HG02943 (cell line): ENCODE results near the gene TCF12.
"Not testable (repeated sequence)": the region's sequence is repeated elsewhere in the genome, so short reads cannot be mapped to it uniquely, and the experiment has no call there.

Experiments
- ATAC-seq: cut with Tn5 transposase; IDR thresholded peaks from one replicate; pipeline ENCODE4 v1.9.1; 2021; ENCODE audit warnings: mild to moderate bottlenecking, low read depth, moderate library complexity; ENCODE audit not compliant: unreplicated experiment

TCF12 gene

DNA sequence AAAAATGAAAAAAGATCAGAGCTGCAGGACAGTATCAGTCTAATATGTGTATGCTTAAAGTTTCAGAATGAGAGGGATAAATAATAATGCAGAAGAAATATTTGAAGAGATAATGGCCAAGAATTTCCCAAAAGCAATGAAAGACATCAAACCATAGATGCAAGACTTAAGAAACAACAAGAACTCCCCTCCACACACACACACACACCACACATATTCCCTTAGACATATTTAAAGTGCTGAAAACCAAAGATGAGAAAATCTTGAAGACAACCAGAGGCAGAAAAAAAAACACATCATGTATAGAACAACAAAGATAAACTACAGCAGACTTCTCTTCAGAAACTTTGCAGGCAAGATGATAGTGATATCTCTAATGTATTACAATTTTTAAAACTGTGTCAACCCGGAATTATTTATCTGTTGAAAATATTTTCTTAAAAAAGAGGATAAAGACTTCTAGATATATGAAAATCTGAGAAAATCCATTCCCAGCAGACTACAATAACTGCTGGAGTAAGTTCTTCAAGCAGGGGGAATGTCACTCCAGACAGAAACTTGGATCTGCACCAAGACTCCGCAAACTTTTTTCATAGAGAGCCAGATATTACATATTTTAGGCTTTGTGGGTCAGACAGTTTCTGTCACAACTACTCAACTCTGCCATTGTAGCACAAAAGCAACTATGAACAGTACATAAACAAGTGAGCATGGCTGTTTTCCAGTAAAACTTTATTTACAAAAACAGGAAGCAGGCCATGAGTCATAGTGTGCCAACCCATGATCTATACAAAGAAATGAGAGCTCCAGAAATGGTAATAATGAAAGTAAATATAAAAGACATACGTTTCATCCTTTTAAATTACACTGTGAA is 234.5 kb downstream of the TCF12 start:
- ATAC-seq: no peak

DNA sequence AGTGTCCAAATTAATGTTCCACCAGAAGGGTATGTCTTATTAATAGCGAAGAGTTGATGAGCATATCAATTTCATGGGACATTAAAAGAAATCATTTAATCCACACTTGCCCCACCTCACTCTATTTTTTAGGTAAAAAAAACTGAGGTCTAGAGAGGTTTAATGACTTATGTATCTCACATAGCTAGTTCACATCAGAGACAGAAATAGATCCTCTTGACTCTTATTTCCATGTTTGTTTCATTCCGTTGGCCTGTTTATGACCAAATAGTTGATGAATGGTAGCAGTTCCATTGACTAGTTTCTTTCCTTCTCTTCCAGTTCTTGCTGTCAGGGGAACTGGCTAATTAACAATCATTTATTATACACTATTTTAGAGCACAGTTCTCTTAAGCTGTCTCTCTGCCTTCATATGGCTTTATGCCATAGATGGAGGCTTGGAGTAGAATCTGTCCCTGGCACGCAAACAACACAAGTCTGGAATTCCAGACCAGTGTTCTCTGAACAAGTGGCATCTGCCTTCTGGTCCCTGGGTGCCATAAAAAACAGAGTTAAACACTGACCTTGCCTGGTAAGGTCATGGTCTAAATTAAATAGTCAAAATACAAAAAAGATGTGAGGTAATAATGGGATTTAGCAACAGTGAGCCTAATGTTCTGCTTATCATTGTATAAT is 237.9 kb downstream of the TCF12 start:
- no peak for ATAC-seq

DNA sequence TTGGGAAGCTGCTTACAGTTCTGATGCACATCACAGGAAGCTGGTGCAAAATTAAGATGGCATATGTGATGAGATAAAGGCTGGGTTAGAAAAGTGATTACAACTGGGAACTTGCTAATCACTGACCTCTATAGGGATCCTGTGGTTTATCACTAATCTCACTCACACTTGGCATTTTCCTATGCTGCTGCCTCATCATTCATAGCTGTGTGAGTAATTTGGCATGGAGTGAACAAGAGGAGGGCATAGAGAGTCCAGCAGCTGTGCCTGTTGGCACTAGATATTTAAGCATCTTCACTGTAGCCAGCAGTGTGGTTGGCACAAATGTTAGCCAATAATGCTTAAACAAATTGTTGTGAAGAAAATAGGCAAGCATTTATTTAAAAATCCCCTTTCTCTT is 240.1 kb downstream of the TCF12 start:
- ATAC-seq: no peak

DNA sequence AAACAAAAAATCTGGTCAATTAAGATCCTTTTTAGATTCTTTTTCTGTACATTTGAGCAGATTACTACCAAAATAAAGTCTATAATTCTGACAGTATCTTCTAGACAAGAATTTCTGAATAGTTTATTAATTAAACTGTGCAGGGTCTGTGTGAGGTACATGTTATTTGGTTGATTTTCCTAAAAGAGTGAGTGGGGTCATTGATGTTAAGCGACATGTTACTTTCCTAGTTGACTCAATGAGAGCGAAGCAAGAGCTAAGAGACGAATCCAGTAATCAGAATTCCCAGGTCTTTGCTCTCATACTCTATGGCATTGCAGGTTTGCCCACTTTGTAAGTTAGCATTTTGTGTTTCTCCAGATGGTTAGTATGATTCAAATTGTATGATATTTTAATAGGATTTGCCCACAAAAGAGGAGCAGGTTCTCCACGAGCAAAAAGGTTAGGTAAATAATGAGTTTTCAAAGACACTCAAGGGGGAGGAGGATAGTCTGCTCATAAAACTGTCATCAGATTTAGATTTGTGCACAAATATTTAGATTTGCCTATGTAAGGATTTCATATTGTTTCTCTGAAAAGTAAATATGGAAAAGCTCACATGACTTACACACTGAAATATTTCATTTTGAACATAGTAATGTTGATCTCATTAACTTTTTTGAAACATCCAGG is 240.7 kb downstream of the TCF12 start:
- ATAC-seq: no peak

DNA sequence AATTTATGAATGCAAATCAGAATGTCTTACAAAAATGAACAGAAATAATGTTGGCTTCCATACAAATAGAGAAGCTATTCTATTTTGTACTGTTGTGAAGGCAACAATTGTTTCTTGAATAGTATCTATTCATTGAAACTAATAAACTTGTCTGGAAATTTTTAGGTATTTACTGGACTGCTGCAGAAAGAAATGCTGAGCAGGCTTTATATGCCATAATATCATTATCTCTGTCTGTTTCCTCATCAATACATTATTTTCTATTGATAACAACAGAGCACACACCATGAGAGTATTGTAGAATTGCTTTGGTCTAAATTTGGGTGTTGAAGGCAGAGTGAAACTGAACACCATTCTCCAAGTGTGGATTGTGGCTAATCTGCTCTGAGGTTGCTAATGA is 241.3 kb downstream of the TCF12 start:
- no peak for ATAC-seq

DNA sequence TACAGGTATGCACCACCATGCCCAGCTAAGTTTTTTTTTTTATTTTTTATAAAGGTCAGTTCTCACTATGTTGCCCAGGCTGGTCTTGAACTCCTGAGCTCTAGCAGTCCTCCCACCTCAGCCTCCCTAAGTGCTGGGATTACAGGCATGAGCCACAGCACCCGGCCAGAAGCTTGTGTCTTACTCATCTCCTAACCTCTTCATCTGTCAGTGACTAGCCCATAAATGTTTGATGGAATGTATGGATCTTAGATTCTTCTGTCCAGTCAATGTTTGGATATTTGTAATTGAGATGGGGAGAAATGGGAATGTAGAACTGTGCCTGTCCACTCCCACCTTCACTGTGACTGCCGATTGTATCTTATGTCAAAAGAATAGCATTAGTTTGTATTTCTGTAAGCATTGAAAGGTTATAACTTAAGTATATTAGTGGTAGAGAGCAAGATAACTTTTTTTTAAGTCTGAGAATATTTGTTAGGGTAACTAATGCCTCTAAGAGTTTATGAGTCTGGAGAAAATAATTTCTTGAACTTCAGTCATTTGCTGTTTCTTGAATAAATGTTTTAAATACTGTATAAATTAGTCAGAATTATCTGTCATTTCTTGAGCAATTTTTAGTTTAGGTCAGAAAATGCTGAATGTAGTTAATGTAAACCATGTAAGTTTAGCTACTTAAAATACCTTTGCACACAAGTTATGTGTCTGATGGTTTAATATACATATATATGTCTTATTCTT is 242.5 kb downstream of the TCF12 start:
- no peak for ATAC-seq

DNA sequence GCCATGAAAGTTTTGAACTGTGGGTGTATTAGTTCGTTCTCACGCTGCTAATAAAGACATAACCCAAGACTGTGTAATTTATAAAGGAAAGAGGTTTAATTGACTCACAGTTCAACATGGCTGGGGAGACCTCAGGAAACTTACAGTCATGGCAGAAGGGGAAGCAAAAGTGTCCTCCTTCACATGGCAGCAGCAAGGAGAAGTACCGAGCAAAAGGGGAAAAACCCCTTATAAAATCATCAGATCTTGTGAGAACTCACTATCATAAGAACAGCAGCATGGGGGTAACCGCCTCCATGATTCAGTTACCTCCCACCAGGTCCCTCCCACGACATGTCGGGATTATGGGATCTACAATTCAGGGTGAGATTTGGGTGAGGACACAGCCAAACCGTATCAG is 245.8 kb downstream of the TCF12 start:
- ATAC-seq: not testable (repeated sequence)

DNA sequence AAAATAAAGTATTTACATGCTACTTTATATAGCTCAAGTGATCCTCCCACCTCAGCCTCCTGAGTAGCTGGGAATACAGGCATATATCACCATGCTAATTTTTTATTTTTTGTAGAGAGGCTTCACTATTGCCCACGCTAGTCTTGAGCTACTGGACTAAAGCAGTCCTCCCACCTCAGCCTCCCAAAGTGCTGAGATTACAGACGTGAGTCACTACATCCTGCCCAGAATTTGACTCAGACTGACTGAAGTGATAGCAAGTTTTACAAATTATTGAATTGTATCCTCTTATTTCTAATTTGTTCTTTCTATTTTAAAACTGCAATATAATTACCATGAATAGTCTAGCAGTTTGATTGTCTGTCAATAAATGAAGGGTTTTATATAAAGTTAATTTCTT is 247.5 kb downstream of the TCF12 start:
- no peak for ATAC-seq

DNA sequence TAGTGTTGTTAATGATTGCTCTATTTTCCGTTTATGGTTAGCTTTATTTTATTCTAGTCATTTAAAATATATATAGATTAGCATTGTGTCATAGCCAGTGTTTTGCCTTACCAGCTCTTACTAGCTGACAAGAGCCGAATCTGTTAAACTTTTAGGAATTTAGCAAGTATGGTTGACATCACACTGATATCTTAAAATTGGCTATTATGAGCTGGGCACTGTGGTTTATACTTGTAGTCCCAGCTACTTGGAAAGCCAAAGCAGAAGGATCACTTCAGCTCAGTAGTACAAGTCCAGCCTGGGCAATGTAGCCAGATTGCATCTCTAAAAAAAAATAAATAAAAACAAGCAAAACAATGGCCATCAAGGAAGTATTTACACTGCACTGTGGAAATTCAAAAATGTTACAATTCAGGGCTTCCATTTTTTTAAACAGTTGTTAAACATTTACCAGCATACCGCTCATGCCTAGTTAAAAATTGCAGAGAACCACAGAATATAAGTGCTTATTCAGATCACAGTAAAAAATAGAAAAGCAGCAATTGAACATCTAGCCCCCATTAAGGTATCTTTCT is 249.5 kb downstream of the TCF12 start:
- ATAC-seq: no peak

DNA sequence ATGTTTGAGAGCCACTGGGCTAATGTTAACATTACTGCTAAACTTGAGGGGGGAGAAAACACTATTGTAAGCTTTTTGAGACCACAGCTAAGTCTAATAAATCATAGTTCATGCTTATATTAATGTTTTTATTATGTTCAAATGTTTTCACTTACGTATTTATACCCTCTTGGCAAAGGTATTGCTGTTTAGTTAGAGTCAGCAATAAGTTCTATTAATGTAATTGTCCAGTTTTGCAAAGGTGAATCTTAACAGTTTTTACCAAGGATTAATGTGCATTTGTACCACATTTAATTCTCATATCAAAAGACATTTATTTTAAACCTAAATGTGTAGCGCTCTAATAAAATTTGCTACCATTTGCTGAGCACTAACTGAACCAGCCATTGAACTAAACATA is 251.2 kb downstream of the TCF12 start:
- no peak for ATAC-seq

DNA sequence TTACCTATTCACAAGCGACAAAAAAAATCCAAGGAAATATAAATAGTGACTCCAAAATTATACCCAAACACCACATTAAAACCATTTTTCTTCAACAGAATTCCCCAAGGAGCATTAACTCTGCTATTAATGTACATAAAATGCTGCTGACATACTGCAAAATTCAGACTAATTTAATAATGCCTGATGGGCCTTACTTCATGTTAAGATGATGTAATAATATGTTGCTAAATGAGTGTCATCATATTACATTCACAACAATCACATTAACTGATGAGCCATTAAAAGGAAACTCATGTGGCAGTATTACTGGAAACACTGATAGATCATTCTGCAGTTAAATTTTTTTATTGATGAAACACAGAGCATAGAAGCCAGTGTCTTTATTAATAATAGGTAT is 253.0 kb downstream of the TCF12 start:
- no peak for ATAC-seq

DNA sequence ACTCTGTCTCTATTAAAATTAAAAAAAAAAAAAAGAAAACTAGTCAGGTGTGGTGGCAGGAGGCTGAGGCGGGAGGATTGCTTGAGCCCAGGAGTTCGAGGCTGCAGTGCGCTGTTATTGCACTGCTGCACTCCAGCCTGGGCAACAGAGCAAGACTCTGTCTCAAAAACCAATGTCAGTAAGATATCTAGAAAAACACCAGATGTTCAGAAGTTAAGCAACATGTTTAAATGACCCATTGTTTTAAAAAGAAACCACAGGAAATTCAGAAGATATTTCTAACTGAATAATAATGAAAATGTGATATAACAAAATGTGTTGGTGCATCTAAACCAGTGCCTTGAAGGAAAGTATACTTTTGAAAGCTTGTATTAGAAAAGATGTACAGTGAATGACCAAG is 254.5 kb downstream of the TCF12 start:
- ATAC-seq: no peak

DNA sequence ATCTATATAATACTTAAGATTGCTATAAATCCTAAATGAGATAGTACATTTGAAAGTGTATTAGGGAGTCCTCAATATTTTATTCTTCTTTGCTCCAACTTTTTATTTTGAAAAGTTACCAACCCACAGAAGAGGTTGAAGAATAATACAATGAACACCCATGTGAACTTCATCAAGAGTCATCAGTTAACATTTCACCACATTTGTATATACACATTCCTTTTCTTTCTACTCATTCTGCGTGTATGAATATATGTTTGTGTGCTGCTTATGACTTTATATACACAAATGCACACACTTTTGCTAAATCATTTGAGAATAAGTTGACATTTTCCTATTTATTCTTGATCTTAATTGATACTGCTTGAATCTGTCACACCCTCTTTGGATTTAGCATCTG is 264.6 kb downstream of the TCF12 start:
- ATAC-seq: no peak

DNA sequence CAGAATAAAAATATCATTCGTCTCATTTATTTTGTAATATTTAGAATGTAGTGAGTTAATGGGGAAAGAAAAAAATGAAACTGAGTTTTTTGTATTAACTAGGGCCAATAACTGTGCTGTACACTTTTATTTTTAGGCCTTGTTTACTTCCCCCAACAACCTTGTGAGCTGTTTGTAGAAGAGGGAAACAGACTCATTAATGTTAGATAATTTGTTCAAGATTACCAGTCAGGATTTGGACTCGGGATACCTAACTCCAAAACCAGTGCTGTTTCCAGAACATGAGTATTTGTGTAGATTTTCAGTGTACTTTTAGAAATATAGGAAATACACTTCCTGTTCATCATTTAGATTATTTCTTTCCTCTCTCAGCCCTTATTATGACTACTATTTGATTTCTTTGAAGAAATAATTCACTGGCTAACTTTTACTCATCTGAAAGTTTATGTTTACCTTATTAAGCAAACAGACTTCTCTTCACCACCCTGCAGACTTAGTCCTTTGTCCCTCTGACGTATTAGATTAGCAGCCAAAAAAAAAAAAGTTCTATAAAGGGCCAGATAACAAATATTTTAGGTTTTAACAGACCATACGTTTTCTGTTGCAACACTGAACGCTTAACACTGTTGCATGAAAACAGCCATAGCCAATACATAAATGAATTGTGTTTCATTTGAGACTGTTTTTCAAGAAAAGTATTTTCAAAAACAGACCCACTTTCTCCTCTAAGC is 265.3 kb downstream of the TCF12 start:
- ATAC-seq: no peak

DNA sequence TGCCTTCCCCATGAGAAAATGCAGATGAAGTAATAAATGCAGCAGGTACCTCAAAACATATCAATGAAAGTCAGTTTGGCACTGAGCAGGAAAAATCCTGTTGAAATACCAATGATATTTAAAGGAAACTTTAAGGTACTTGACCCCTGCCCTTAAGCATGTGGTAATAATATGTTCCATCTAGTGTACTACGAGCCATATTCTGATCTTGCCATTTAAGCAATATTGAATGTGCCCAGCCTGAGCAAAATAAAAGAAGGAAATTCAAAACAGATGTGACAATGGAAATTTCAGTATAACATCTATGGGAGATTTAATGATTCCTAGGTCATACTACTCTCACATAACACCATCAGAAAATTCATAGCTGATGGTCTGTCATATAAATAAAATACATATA is 266.1 kb downstream of the TCF12 start:
- no peak for ATAC-seq

DNA sequence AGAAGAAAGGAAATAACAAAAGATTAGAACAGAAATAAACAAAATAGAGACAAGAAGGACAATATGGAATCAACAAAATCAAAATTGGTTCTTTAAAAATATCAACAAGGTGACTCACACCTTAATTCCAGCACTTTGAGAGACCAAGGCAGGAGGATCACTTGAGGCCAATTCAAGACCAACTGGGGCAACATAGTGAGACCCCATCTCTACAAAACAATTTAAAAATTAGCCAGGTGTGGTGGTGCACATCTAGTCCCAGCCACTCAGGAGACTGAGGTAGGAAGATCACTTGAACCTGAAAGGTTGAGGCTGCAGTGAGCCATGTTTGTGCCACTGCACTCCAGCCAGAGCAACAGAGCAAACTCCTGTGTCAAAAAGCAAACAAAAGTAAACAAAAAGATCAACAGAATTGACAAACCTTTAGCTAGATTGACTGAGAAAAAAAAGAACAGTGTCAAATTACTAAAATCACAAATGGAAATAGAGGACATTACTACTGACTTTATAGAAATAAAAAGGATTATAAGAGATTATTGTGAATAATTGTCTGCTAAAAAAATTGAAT is 267.1 kb downstream of the TCF12 start:
- no peak for ATAC-seq

DNA sequence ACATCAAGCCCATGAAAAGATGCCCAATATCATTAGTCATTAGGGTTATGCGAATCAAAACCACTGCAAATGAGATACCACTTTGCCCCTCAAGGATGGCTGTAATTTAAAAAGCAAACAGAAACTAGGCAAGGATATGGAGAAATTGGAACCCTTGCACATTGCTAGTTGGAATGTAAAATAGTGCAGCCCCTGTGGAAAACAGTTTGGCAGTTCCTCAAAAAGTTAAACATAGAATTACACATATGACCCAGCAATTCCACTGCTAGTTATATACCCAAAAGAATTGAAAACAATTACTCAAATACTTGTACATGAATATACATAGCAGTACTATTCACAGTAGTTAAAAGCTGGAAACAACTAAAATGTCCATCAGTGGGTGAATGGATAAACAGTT is 271.0 kb downstream of the TCF12 start:
- ATAC-seq: no peak

DNA sequence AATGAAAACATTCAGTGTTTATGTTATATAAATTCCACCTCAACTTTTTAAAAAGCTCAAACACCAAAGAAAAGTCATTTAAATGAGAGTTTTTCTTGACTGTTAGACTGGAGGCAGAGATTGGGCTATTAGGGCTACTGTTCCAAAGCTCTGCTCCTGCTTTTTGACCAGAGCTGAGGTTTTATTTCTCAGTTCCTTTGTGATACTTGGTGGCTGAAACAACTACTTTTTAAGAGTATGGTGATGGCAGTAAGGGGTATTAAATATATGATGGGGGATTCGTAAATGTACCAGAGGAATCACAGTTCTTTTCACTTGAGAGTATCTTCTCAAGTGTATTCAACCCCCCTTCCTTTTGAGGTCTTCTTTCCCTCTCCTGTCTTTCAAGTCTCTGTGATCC is 271.8 kb downstream of the TCF12 start:
- no peak for ATAC-seq

DNA sequence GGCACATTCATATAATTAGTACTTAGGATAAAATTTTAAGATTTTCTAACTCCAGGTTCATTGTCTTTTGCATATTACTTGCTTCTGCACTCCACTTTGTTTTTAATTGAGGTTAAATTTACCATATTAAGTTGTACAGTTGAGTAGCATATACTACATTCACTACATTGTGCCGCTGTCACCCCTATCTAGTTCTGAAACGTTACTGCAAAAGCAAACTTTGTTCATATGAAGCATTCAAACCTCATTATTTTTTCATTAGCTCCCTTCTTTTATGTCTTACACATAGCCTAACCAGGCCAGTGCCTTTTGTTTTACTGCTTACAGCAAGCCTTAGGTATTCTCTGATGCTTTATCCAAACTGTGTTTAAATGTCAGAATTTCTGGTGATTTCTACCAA is 274.7 kb downstream of the TCF12 start:
- ATAC-seq: no peak

DNA sequence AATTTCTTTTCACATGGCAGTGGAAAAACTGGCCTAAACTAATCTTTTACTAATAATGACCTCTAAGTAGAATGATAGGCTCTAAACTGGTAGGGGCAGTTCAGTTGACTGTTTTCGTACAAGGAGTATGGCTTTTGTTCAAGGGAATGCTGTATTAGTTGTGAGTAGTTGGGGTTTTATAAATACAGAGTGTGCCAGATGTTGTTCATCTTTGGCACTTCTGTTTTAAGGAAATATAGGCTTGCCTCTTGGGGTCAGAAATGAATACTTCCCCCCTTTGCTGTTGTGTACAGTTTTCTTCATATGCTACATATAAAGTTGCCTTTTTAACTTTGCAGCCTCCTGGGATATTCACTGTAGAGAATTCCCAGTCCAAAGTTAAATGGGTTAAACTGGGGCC is 276.9 kb downstream of the TCF12 start:
- no peak for ATAC-seq
